H9 (cell line): ENCODE data around the gene RIPPLY3. TPM values are rescaled to one million over a fixed set of nuclear protein-coding genes. Genes with fewer than 3 reads are reported as not detected.

ENCODE experiments used
- DNase-seq: peaks from one replicate; pipeline ENCODE4 v3.0.0-alpha.2; 2017
- H2AFZ ChIP-seq: one replicate; pipeline ENCODE4 v1.6.1; 2013; ENCODE audit warnings: mild to moderate bottlenecking, low read length, control low read depth, moderate library complexity
- H2AK5ac ChIP-seq: 2 replicates; pipeline ENCODE4 v1.6.1; 2013; ENCODE audit warnings: low read length, control low read depth, mixed read lengths; ENCODE audit not compliant: insufficient read length
- H2BK120ac ChIP-seq: one replicate; pipeline ENCODE4 v1.6.1; 2013; ENCODE audit warnings: low read depth, mild to moderate bottlenecking, low read length, control low read depth, inconsistent platforms; ENCODE audit not compliant: poor library complexity, severe bottlenecking
- H2BK12ac ChIP-seq: 2 replicates; pipeline ENCODE4 v1.6.1; 2013; ENCODE audit warnings: low read length, control low read depth, mixed read lengths, low read depth; ENCODE audit not compliant: insufficient read length
- H2BK15ac ChIP-seq: 2 replicates; pipeline ENCODE4 v1.6.1; 2013; ENCODE audit warnings: low read depth, low read length, control low read depth
- H2BK20ac ChIP-seq: one replicate; pipeline ENCODE4 v1.6.1; 2013; ENCODE audit warnings: low read depth, mild to moderate bottlenecking, low read length, control low read depth, inconsistent platforms; ENCODE audit not compliant: poor library complexity, severe bottlenecking
- H2BK5ac ChIP-seq: 2 replicates; pipeline ENCODE4 v1.6.1; 2013; ENCODE audit warnings: low read length, control low read depth, mixed read lengths; ENCODE audit not compliant: insufficient read length
- H3K14ac ChIP-seq: 2 replicates; pipeline ENCODE4 v1.6.1; 2013; ENCODE audit warnings: low read length, control low read depth; ENCODE audit not compliant: insufficient read depth
- H3K18ac ChIP-seq: 2 replicates; pipeline ENCODE4 v1.6.1; 2013; ENCODE audit warnings: low read depth, mild to moderate bottlenecking, mixed read lengths, low read length, control low read depth; ENCODE audit not compliant: insufficient read length
- H3K23ac ChIP-seq: 2 replicates; pipeline ENCODE4 v1.6.1; 2013; ENCODE audit warnings: low read length, control low read depth, mixed read lengths, low read depth; ENCODE audit not compliant: insufficient read length
- H3K23me2 ChIP-seq: 2 replicates; pipeline ENCODE4 v1.6.1; 2013; ENCODE audit warnings: low read depth, mild to moderate bottlenecking, mixed read lengths, low read length, control low read depth; ENCODE audit not compliant: insufficient read length, poor library complexity, severe bottlenecking
- H3K27ac ChIP-seq: 2 replicates; pipeline ENCODE4 v1.5.1; 2013; ENCODE audit warnings: low read length, control low read depth, mixed read lengths, low read depth; ENCODE audit not compliant: insufficient read length
- H3K27me3 ChIP-seq: 2 replicates; pipeline ENCODE4 v1.6.1; 2013; ENCODE audit warnings: low read length, control low read depth, inconsistent platforms; ENCODE audit not compliant: insufficient read depth
- H3K4ac ChIP-seq: 2 replicates; pipeline ENCODE4 v1.6.1; 2013; ENCODE audit warnings: low read depth, mild to moderate bottlenecking, control low read depth, inconsistent platforms, low read length, moderate library complexity
- H3K4me1 ChIP-seq: 2 replicates; pipeline ENCODE4 v1.6.1; 2013; ENCODE audit warnings: low read length, control low read depth, inconsistent platforms; ENCODE audit not compliant: insufficient read depth
- H3K4me2 ChIP-seq: 2 replicates; pipeline ENCODE4 v1.6.1; 2013; ENCODE audit warnings: low read length, control low read depth, mixed read lengths; ENCODE audit not compliant: insufficient read length, insufficient read depth
- H3K56ac ChIP-seq: 2 replicates; pipeline ENCODE4 v1.6.1; 2013; ENCODE audit warnings: low read depth, mild to moderate bottlenecking, mixed read lengths, low read length, control low read depth; ENCODE audit not compliant: insufficient read length
- H3K79me1 ChIP-seq: 2 replicates; pipeline ENCODE4 v1.6.1; 2013; ENCODE audit warnings: low read depth, mild to moderate bottlenecking, moderate library complexity, low read length, control low read depth, inconsistent platforms; ENCODE audit not compliant: insufficient read depth, poor library complexity, severe bottlenecking
- H3K79me2 ChIP-seq: 2 replicates; pipeline ENCODE4 v1.6.1; 2013; ENCODE audit warnings: low read length, control low read depth, inconsistent platforms; ENCODE audit not compliant: insufficient read depth
- H3K9ac ChIP-seq: 2 replicates; pipeline ENCODE4 v1.6.1; 2013; ENCODE audit warnings: low read length, control low read depth, mixed read lengths; ENCODE audit not compliant: insufficient read length; ENCODE audit errors: extremely low read depth
- H3K9me3 ChIP-seq: one replicate; pipeline ENCODE4 v1.6.1; 2013; ENCODE audit warnings: low read depth, low read length, inconsistent platforms; ENCODE audit not compliant: control insufficient read depth
- H3T11ph ChIP-seq: one replicate; pipeline ENCODE4 v1.6.1; 2013; ENCODE audit warnings: mild to moderate bottlenecking, low read length, control low read depth, inconsistent platforms
- H4K20me1 ChIP-seq: one replicate; pipeline ENCODE4 v1.6.1; 2013; ENCODE audit not compliant: control insufficient read depth, insufficient read length, insufficient read depth
- H4K5ac ChIP-seq: 2 replicates; pipeline ENCODE4 v1.6.1; 2013; ENCODE audit warnings: low read depth, mild to moderate bottlenecking, mixed read lengths, low read length, control low read depth; ENCODE audit not compliant: insufficient read length
- H4K8ac ChIP-seq: replicated peaks from 2 replicates; pipeline ENCODE4 v1.6.1; 2013; ENCODE audit warnings: low read length, control low read depth, mixed read lengths, low read depth; ENCODE audit not compliant: insufficient read length
- H4K91ac ChIP-seq: 2 replicates; pipeline ENCODE4 v1.6.1; 2013; ENCODE audit warnings: low read depth, mild to moderate bottlenecking, moderate library complexity, mixed read lengths, low read length, control low read depth; ENCODE audit not compliant: insufficient read length
- H3K27ac Mint-ChIP-seq, 3 experiments: 2 replicates in 2 of 3; 3 replicates in 1 of 3; pipeline ENCODE4 v1.8.0; 2020 to 2021; ENCODE audit warnings: mixed read lengths in 3 of 3, mild to moderate bottlenecking in 1 of 3, moderate library complexity in 1 of 3
- H3K27me3 Mint-ChIP-seq: 2 replicates; pipeline ENCODE4 v1.8.0; 2021; ENCODE audit warnings: low read depth, mild to moderate bottlenecking, moderate library complexity, mixed read lengths
- H3K36me3 Mint-ChIP-seq, 3 experiments: 2 replicates in 2 of 3; 3 replicates in 1 of 3; pipeline ENCODE4 v1.8.0; 2020 to 2021; ENCODE audit warnings: low read depth in 3 of 3, mixed read lengths in 3 of 3; ENCODE audit not compliant: insufficient read depth in 1 of 3
- H3K4me1 Mint-ChIP-seq, 2 experiments: 2 replicates each; pipeline ENCODE4 v1.8.0; 2020; ENCODE audit warnings: mixed read lengths in 2 of 2
- H3K4me3 Mint-ChIP-seq, 2 experiments: 2 replicates in 1 of 2; 3 replicates in 1 of 2; pipeline ENCODE4 v1.8.0; 2020 to 2021; ENCODE audit warnings: mild to moderate bottlenecking in 2 of 2, mixed read lengths in 2 of 2, moderate library complexity in 1 of 2
- H3K9me3 Mint-ChIP-seq, 2 experiments: 2 replicates in 1 of 2; 3 replicates in 1 of 2; pipeline ENCODE4 v1.8.0; 2020; ENCODE audit warnings: mild to moderate bottlenecking in 2 of 2, mixed read lengths in 2 of 2, moderate library complexity in 1 of 2
- WGBS: extraction: QIAGEN DNeasy Blood & Tissue Kit; methylation state at CpG from one replicate; pipeline ENCODE4 v1.1.7; 2013; ENCODE audit warnings: missing lambda C conversion rate, low lambda C conversion rate, mixed read lengths; ENCODE audit not compliant: insufficient read length; ENCODE audit errors: extremely low coverage; 5-methylcytosine and 5-hydroxymethylcytosine counted together
- total RNA-seq: library from RNA; stranded (reverse); gene quantifications from 2 replicates; pipeline ENCODE4 v1.2.1, GENCODE V29; 2021
- TF ChIP-seq, protein P1 (sequence below): fragments of 200-600 bp; sonication (generic); conservative IDR thresholded peaks from 3 replicates; pipeline ENCODE4 v1.8.0; 2021; ENCODE audit warnings: antibody characterized with exemption, mild to moderate bottlenecking

The RIPPLY3 gene
- total RNA-seq, 1 experiment from 2014 or later, result 1.9 TPM

- H3K79me2 ChIP-seq, result no peaks in the 10 kb centered on the region
- H2BK12ac ChIP-seq, result no peak overlapping the region
- H2AFZ ChIP-seq, result no peak overlapping the region
- Mint-ChIP-seq H3K4me3 (no peak overlapping the region), H3K27ac (no peak overlapping the region), H3K27me3 (peaks cover 4% of the 10 kb centered on the region), H3K36me3 (no peaks in the 10 kb centered on the region; a peak in 1 of 7 replicates), H3K4me1 (peaks cover 12 to 13% of the 10 kb centered on the region in 2 experiments), H3K9me3 (no peaks in the 10 kb centered on the region)
- H3K18ac ChIP-seq, result no peak overlapping the region
- H3K14ac ChIP-seq, result no peak overlapping the region
- H3K4me2 ChIP-seq, result no peak overlapping the region
- H3K56ac ChIP-seq, result no peak overlapping the region
- no peak overlapping the region for H3K27ac ChIP-seq
- H3K4ac ChIP-seq, result no peak overlapping the region
- H3T11ph ChIP-seq, result no peak overlapping the region
- H2AK5ac ChIP-seq, result no peak overlapping the region
- H3K23me2 ChIP-seq, result no peaks in the 10 kb centered on the region
- DNase-seq, result no peak
- H3K27me3 ChIP-seq, result no peaks in the 10 kb centered on the region
- H2BK120ac ChIP-seq, result no peak overlapping the region
- H2BK20ac ChIP-seq, result no peak overlapping the region
- no peak overlapping the region for H4K91ac ChIP-seq
- no peak overlapping the region for H2BK5ac ChIP-seq
- no peak overlapping the region for H4K8ac ChIP-seq
- TF ChIP-seq, protein P1, sequence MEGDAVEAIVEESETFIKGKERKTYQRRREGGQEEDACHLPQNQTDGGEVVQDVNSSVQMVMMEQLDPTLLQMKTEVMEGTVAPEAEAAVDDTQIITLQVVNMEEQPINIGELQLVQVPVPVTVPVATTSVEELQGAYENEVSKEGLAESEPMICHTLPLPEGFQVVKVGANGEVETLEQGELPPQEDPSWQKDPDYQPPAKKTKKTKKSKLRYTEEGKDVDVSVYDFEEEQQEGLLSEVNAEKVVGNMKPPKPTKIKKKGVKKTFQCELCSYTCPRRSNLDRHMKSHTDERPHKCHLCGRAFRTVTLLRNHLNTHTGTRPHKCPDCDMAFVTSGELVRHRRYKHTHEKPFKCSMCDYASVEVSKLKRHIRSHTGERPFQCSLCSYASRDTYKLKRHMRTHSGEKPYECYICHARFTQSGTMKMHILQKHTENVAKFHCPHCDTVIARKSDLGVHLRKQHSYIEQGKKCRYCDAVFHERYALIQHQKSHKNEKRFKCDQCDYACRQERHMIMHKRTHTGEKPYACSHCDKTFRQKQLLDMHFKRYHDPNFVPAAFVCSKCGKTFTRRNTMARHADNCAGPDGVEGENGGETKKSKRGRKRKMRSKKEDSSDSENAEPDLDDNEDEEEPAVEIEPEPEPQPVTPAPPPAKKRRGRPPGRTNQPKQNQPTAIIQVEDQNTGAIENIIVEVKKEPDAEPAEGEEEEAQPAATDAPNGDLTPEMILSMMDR, result no peak
- WGBS, result no CpG with 5 or more reads among the region's 6 CpGs
- H4K5ac ChIP-seq, result no peak overlapping the region
- no peaks in the 10 kb centered on the region for H3K79me1 ChIP-seq
- no peaks in the 10 kb centered on the region for H4K20me1 ChIP-seq
- H3K9ac ChIP-seq, result no peak overlapping the region
- H3K9me3 ChIP-seq, result no peaks in the 10 kb centered on the region
- H2BK15ac ChIP-seq, result no peak overlapping the region
- no peak overlapping the region for H3K23ac ChIP-seq
- peaks cover 4% of the 10 kb centered on the region; the same call in 1 of the 2 replicates for H3K4me1 ChIP-seq
Observed at GRCh38 chr21:36974851-36975192, 31.7 kb upstream of the RIPPLY3 start.
